ENCODE data around the gene C14orf180.

- TF ChIP-seq, protein P1, sequence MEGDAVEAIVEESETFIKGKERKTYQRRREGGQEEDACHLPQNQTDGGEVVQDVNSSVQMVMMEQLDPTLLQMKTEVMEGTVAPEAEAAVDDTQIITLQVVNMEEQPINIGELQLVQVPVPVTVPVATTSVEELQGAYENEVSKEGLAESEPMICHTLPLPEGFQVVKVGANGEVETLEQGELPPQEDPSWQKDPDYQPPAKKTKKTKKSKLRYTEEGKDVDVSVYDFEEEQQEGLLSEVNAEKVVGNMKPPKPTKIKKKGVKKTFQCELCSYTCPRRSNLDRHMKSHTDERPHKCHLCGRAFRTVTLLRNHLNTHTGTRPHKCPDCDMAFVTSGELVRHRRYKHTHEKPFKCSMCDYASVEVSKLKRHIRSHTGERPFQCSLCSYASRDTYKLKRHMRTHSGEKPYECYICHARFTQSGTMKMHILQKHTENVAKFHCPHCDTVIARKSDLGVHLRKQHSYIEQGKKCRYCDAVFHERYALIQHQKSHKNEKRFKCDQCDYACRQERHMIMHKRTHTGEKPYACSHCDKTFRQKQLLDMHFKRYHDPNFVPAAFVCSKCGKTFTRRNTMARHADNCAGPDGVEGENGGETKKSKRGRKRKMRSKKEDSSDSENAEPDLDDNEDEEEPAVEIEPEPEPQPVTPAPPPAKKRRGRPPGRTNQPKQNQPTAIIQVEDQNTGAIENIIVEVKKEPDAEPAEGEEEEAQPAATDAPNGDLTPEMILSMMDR (IDR thresholded peaks at IDR 0.05): no peak
- TF ChIP-seq ELF4 (CRISPR knock-in tag; IDR thresholded peaks at IDR 0.05; ENCODE audit: low read depth): no peak
- no peak for TF ChIP-seq ERG (CRISPR knock-in tag; IDR thresholded peaks at IDR 0.05)
- no peak for TF ChIP-seq MAX (CRISPR knock-in tag; IDR thresholded peaks at IDR 0.05)
- TF ChIP-seq CREB1 (CRISPR knock-in tag; IDR thresholded peaks at IDR 0.05): no peak
- no peak for TF ChIP-seq ZNF263 (CRISPR knock-in tag; IDR thresholded peaks at IDR 0.05; ENCODE audit: low read depth)
- TF ChIP-seq ETV6 (CRISPR knock-in tag; IDR thresholded peaks at IDR 0.05): no peak
- no peak for TF ChIP-seq USF1 (CRISPR knock-in tag; IDR thresholded peaks at IDR 0.05)
- no peak for TF ChIP-seq TCF7 (CRISPR knock-in tag; IDR thresholded peaks at IDR 0.05; ENCODE audit: low read depth)
- no peak for TF ChIP-seq NFYB (CRISPR knock-in tag; conservative IDR thresholded peaks at IDR 0.05; ENCODE audit: low read depth)
- TF ChIP-seq, protein P2, sequence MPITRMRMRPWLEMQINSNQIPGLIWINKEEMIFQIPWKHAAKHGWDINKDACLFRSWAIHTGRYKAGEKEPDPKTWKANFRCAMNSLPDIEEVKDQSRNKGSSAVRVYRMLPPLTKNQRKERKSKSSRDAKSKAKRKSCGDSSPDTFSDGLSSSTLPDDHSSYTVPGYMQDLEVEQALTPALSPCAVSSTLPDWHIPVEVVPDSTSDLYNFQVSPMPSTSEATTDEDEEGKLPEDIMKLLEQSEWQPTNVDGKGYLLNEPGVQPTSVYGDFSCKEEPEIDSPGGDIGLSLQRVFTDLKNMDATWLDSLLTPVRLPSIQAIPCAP (CRISPR knock-in tag; IDR thresholded peaks at IDR 0.05): no peak
Measured at GRCh38 chr14:104553166-104554087, 26.1 kb upstream of the C14orf180 start.
